CD14-positive monocyte (primary cell): ENCODE results near the gene FRMPD2. TPM values are rescaled to one million over a fixed set of nuclear protein-coding genes. Genes with fewer than 3 reads are reported as not detected.

ENCODE experiments used
- DNase-seq, 3 donors: peaks; one replicate each; pipeline ENCODE4 v3.0.0-alpha.2; 2011 to 2022
- H2AFZ ChIP-seq: 2 replicates; pipeline ENCODE4 v1.6.0; 2012; ENCODE audit warnings: mild to moderate bottlenecking, low read depth, low read length, inconsistent platforms; ENCODE audit not compliant: insufficient read depth, poor library complexity, severe bottlenecking
- H3K27ac ChIP-seq, 2 donors: 1 replicate in 1 of 2; 2 replicates in 1 of 2; pipeline ENCODE4 v1.5.1; 2012 to 2013; ENCODE audit warnings: low read length in 2 of 2, control low read depth in 1 of 2, inconsistent platforms in 1 of 2, low read depth in 1 of 2, mild to moderate bottlenecking in 1 of 2
- H3K27me3 ChIP-seq, 2 donors: one replicate each; pipeline versions ENCODE4 v1.6.0 to v1.6.1; 2011 to 2013; ENCODE audit warnings: low read length in 2 of 2; ENCODE audit not compliant: control insufficient read depth in 2 of 2, insufficient read depth in 2 of 2
- H3K36me3 ChIP-seq, 2 donors: replicated peaks in 1 of 2; 1 replicate in 1 of 2; 2 replicates in 1 of 2; pipeline versions ENCODE4 v1.5.1 to v1.6.1; 2012 to 2013; ENCODE audit warnings: low read length in 2 of 2, control low read depth in 1 of 2, inconsistent platforms in 1 of 2, mild to moderate bottlenecking in 1 of 2; ENCODE audit not compliant: insufficient read depth in 2 of 2, control insufficient read depth in 1 of 2
- H3K4me1 ChIP-seq, 2 donors: 1 replicate in 1 of 2; 2 replicates in 1 of 2; pipeline versions ENCODE4 v1.5.1 to v1.6.1; 2012 to 2013; ENCODE audit warnings: low read length in 2 of 2, control low read depth in 1 of 2, inconsistent platforms in 1 of 2, mild to moderate bottlenecking in 1 of 2, moderate library complexity in 1 of 2; ENCODE audit not compliant: insufficient read depth in 2 of 2, control insufficient read depth in 1 of 2
- H3K4me2 ChIP-seq: replicated peaks from 2 replicates; pipeline ENCODE3; 2012; ENCODE audit warnings: low read length, moderate library complexity, mild to moderate bottlenecking; ENCODE audit not compliant: poor library complexity, severe bottlenecking; ENCODE audit errors: extremely low read depth
- H3K4me3 ChIP-seq, 3 experiments: fragments of 200-600 bp in 1 of 3; sonication (generic) in 1 of 3; replicated peaks in 1 of 3; 1 replicate in 2 of 3; 2 replicates in 1 of 3; pipeline ENCODE4 v1.5.1; 2011 to 2013; ENCODE audit warnings: low read length in 3 of 3, mild to moderate bottlenecking in 3 of 3, control low read depth in 2 of 3, low read depth in 2 of 3, inconsistent platforms in 1 of 3, moderate library complexity in 1 of 3
- H3K79me2 ChIP-seq: 2 replicates; pipeline ENCODE4 v1.6.0; 2012; ENCODE audit warnings: mild to moderate bottlenecking, control low read depth, inconsistent platforms, low read length, moderate library complexity; ENCODE audit not compliant: insufficient read depth
- H3K9ac ChIP-seq: 2 replicates; pipeline ENCODE4 v1.6.0; 2017; ENCODE audit warnings: low read length, mild to moderate bottlenecking; ENCODE audit not compliant: insufficient read depth, poor library complexity, severe bottlenecking
- H3K9me3 ChIP-seq, 2 donors: replicated peaks in 1 of 2; 1 replicate in 1 of 2; 2 replicates in 1 of 2; pipeline versions ENCODE4 v1.5.1 to v1.6.1; 2012 to 2013; ENCODE audit warnings: low read length in 2 of 2, control low read depth in 1 of 2; ENCODE audit not compliant: control insufficient read depth in 1 of 2, insufficient read depth in 1 of 2
- H4K20me1 ChIP-seq: 2 replicates; pipeline ENCODE4 v1.6.0; 2012; ENCODE audit warnings: mild to moderate bottlenecking, low read length, control low read depth, moderate library complexity; ENCODE audit not compliant: insufficient read depth
- H3K27ac Mint-ChIP-seq, 7 donors: one replicate each; pipeline ENCODE4 v1.8.0; 2020; ENCODE audit warnings: mild to moderate bottlenecking in 7 of 7, mixed read lengths in 7 of 7, moderate library complexity in 6 of 7, inconsistent platforms in 2 of 7
- H3K27me3 Mint-ChIP-seq, 3 donors: one replicate each; pipeline ENCODE4 v1.8.0; 2021 to 2022; ENCODE audit warnings: low read depth in 3 of 3, mild to moderate bottlenecking in 3 of 3, mixed read lengths in 3 of 3, moderate library complexity in 3 of 3, inconsistent platforms in 1 of 3
- H3K36me3 Mint-ChIP-seq, 2 donors: one replicate each; pipeline ENCODE4 v1.8.0; 2020; ENCODE audit warnings: mixed read lengths in 2 of 2, inconsistent platforms in 1 of 2, mild to moderate bottlenecking in 1 of 2
- H3K4me1 Mint-ChIP-seq: one replicate; pipeline ENCODE4 v1.8.0; 2020; ENCODE audit warnings: mild to moderate bottlenecking, mixed read lengths
- H3K4me3 Mint-ChIP-seq, 2 donors: one replicate each; pipeline ENCODE4 v1.8.0; 2020; ENCODE audit warnings: mild to moderate bottlenecking in 2 of 2, mixed read lengths in 2 of 2, moderate library complexity in 1 of 2
- H3K9me3 Mint-ChIP-seq, 7 donors: one replicate each; pipeline ENCODE4 v1.8.0; 2020 to 2022; ENCODE audit warnings: mixed read lengths in 7 of 7, mild to moderate bottlenecking in 6 of 7, moderate library complexity in 6 of 7, inconsistent platforms in 2 of 7
- CTCF ChIP-seq: fragments of 200-600 bp; IDR thresholded peaks from one replicate; pipeline ENCODE4 v1.8.0; 2022; ENCODE audit warnings: antibody characterized with exemption, mild to moderate bottlenecking
- WGBS: methylation state at CpG from one replicate; pipeline ENCODE4 v1.1.5; 2013; ENCODE audit warnings: missing lambda C conversion rate; ENCODE audit not compliant: insufficient coverage; 5-methylcytosine and 5-hydroxymethylcytosine counted together
- intact Hi-C, 2 donors: fragments of 100-400 bp; cut with micrococcal nuclease; formaldehyde crosslinking; loops; one replicate each; pipeline versions ENCODE4 v1.15.0 to v1.15.1; 2023
- polyA plus RNA-seq, 3 donors: library from polyadenylated mRNA; depleted of rRNA in 1 of 3; unstranded in 2 of 3; stranded (reverse) in 1 of 3; fragments of 300-500 nt in 2 of 3; fragments of >200 nt in 1 of 3; fragmentation: Illumina TruSeq in 2 of 3; gene quantifications; 1 replicate in 2 of 3; 2 replicates in 1 of 3; pipeline ENCODE4 v1.2.3, GENCODE V29; 2012 to 2021

The FRMPD2 gene
- polyA plus RNA-seq, 3 donors, result not detected

GRCh38 chr10:48207853-48208252 is 66.6 kb downstream of the FRMPD2 start:
- no peak overlapping the region for H3K4me3 ChIP-seq
- intact Hi-C loops, result no loop called here
- no peaks in the 10 kb centered on the region for H3K36me3 ChIP-seq
- Mint-ChIP-seq H3K27me3 (peaks cover 0 to 4% (median 4%) of the 10 kb centered on the region in 3 donors), H3K4me1 (no peaks in the 10 kb centered on the region), H3K4me3 (no peak overlapping the region), H3K27ac (no peak overlapping the region), H3K9me3 (no peaks in the 10 kb centered on the region), H3K36me3 (no peaks in the 10 kb centered on the region)
- H3K27me3 ChIP-seq, result no peaks in the 10 kb centered on the region
- TF ChIP-seq CTCF, result no peak
- no peak overlapping the region for H3K4me2 ChIP-seq
- no peak overlapping the region for H3K9ac ChIP-seq
- H3K79me2 ChIP-seq, result no peaks in the 10 kb centered on the region
- WGBS, result 92% methylated on average over 2 of the region's 5 CpGs
- no peaks in the 10 kb centered on the region for H3K9me3 ChIP-seq
- H2AFZ ChIP-seq, result no peak overlapping the region
- no peak overlapping the region for H3K27ac ChIP-seq
- no peaks in the 10 kb centered on the region for H4K20me1 ChIP-seq
- DNase-seq, result no peak
- H3K4me1 ChIP-seq, result no peaks in the 10 kb centered on the region

GRCh38 chr10:48206482-48207250 is 67.8 kb downstream of the FRMPD2 start:
- H3K4me2 ChIP-seq, result no peak overlapping the region
- WGBS, result 83% methylated on average over 1 of the region's 6 CpGs
- H3K4me3 ChIP-seq, result no peak overlapping the region
- no peak for TF ChIP-seq CTCF
- H3K27me3 Mint-ChIP-seq, result peaks cover 0 to 4% (median 2%) of the 10 kb centered on the region in 3 donors
- no peaks in the 10 kb centered on the region for H3K36me3 ChIP-seq
- no peak overlapping the region for H2AFZ ChIP-seq
- no peak overlapping the region for H3K9ac ChIP-seq
- intact Hi-C loops, result no loop called here
- no peak for DNase-seq
- H3K79me2 ChIP-seq, result no peaks in the 10 kb centered on the region
- H4K20me1 ChIP-seq, result no peaks in the 10 kb centered on the region
- H3K36me3 Mint-ChIP-seq, result no peaks in the 10 kb centered on the region
- no peaks in the 10 kb centered on the region for H3K9me3 Mint-ChIP-seq
- H3K4me1 Mint-ChIP-seq, result no peaks in the 10 kb centered on the region
- H3K27ac Mint-ChIP-seq, result no peak overlapping the region
- H3K27me3 ChIP-seq, result no peaks in the 10 kb centered on the region
- H3K4me1 ChIP-seq, result no peaks in the 10 kb centered on the region
- H3K4me3 Mint-ChIP-seq, result no peak overlapping the region
- H3K27ac ChIP-seq, result no peak overlapping the region
- H3K9me3 ChIP-seq, result no peaks in the 10 kb centered on the region
